Stimulated activated CD4-positive, alpha-beta T cell treated with anti-CD3 and anti-CD28 coated beads, Interleukin-2, amount 100 ng/mL, for 4 hours (primary cell): ENCODE data around the gene SYNJ2BP.

Experiments used
- DNase-seq: peaks from one replicate; pipeline ENCODE4 v3.0.0-alpha.2; 2020; ENCODE audit warnings: low read depth

The SYNJ2BP gene

GRCh38 chr14:70391493-70392391 is 25.1 kb downstream of the SYNJ2BP start:
- DNase-seq, result no peak

GRCh38 chr14:70382536-70382935 is 34.4 kb downstream of the SYNJ2BP start:
- no peak for DNase-seq

GRCh38 chr14:70380824-70381223 is 36.1 kb downstream of the SYNJ2BP start:
- DNase-seq, result no peak

GRCh38 chr14:70378696-70379095 is 38.2 kb downstream of the SYNJ2BP start:
- no peak for DNase-seq
